ENCODE measurements around the gene EHBP1L1. TPM values are rescaled to one million over a fixed set of nuclear protein-coding genes. Genes with fewer than 3 reads are reported as not detected.

EHBP1L1 gene
- total and polyA plus RNA-seq, 2 of the 13 experiments (the other 11 are each of a cell fraction or from before 2014, with no cell fraction given), result 8.3 to 10.6 TPM

GRCh38 chr11:65637794-65638419 is 62.1 kb downstream of the EHBP1L1 start, which contains the start of gene SIPA1 (continued):
- TF ChIP-seq BRF2 (CRISPR knock-in tag; IDR thresholded peaks at IDR 0.05), result 0 out of 2 replicates have a peak, but pooled peaks have one; percentile 29
- TF ChIP-seq TBX2 (CRISPR knock-in tag; IDR thresholded peaks at IDR 0.05; ENCODE audit: borderline replicate concordance), result peak; percentile 35; the same call in 1 of the 2 replicates
- TF ChIP-seq KDM2A (CRISPR knock-in tag; IDR thresholded peaks at IDR 0.05; ENCODE audit: borderline replicate concordance, low read depth), result peak; percentile 89
- no peak for TF ChIP-seq ZNF598 (CRISPR knock-in tag; IDR thresholded peaks at IDR 0.05; ENCODE audit: borderline replicate concordance)
- peak; percentile 66 for TF ChIP-seq GABPB1 (CRISPR knock-in tag; IDR thresholded peaks at IDR 0.05)
- no peak for TF ChIP-seq MBNL3 (CRISPR knock-in tag; conservative IDR thresholded peaks at IDR 0.05)
- no peak for TF ChIP-seq ATF3 (CRISPR knock-in tag; IDR thresholded peaks at IDR 0.05)
- TF ChIP-seq ZNF709 (CRISPR knock-in tag; IDR thresholded peaks at IDR 0.05), result peak; percentile 51; the same call in 1 of the 2 replicates
- peak; percentile 50 for TF ChIP-seq ASH2L (IDR thresholded peaks at IDR 0.05; ENCODE audit: insufficient read length, low read depth, low read length)
- TF ChIP-seq ZNF333 (CRISPR knock-in tag; IDR thresholded peaks at IDR 0.05; ENCODE audit: borderline replicate concordance), result no peak
- peak; percentile 63 for TF ChIP-seq RAD21 (CRISPR knock-in tag; IDR thresholded peaks at IDR 0.05)
- no peak for TF ChIP-seq PRPF4 (IDR thresholded peaks at IDR 0.05; ENCODE audit: low read depth, low read length, poor library complexity, severe bottlenecking)
- no peak for TF ChIP-seq XBP1 (CRISPR knock-in tag; IDR thresholded peaks at IDR 0.05)
- peak; percentile 40; the same call in 1 of the 2 replicates for TF ChIP-seq ZBTB34 (CRISPR knock-in tag; IDR thresholded peaks at IDR 0.05)
- no peak for TF ChIP-seq MEIS1 (CRISPR knock-in tag; IDR thresholded peaks at IDR 0.05; ENCODE audit: borderline replicate concordance)
- TF ChIP-seq CTCF (CRISPR knock-in tag; IDR thresholded peaks at IDR 0.05), result peak; percentile 74
- TF ChIP-seq CENPX (CRISPR knock-in tag; IDR thresholded peaks at IDR 0.05), result no peak
- peak in 1 of 2 experiments; percentile 62; a peak in 3 of 4 replicates for TF ChIP-seq POLR2A (IDR thresholded peaks at IDR 0.05; ENCODE audit: insufficient read depth in 1 of 2, low read depth in 2 of 2, low read length in 2 of 2)
- no peak for TF ChIP-seq ZNF256 (CRISPR knock-in tag; conservative IDR thresholded peaks at IDR 0.05)
- TF ChIP-seq GATAD1 (CRISPR knock-in tag; IDR thresholded peaks at IDR 0.05), result no peak
- TF ChIP-seq NR1H2 (CRISPR knock-in tag; IDR thresholded peaks at IDR 0.05; ENCODE audit: borderline replicate concordance, low read depth), result no peak
- TF ChIP-seq MAZ (IDR thresholded peaks at IDR 0.05; ENCODE audit: borderline replicate concordance, low read depth, low read length), result peak; percentile 40; the same call in 1 of the 2 replicates
- peak; percentile 61; the same call in 1 of the 2 replicates for TF ChIP-seq MAZ (CRISPR knock-in tag; IDR thresholded peaks at IDR 0.05; ENCODE audit: low read depth)
- no peak for TF ChIP-seq ZSCAN30 (CRISPR knock-in tag; IDR thresholded peaks at IDR 0.05)
- peak; percentile 86 for TF ChIP-seq RBFOX2 (IDR thresholded peaks at IDR 0.05; ENCODE audit: low read depth, low read length)
- TF ChIP-seq MED1 (CRISPR knock-in tag; IDR thresholded peaks at IDR 0.05), result no peak
- no peak for TF ChIP-seq ATAD3A (CRISPR knock-in tag; IDR thresholded peaks at IDR 0.05)
- TF ChIP-seq SALL1 (CRISPR knock-in tag; IDR thresholded peaks at IDR 0.05), result peak; percentile 45; the same call in 1 of the 2 replicates

All from HepG2 (cell line).